Activated CD8-positive, alpha-beta memory T cell treated with anti-CD3 and anti-CD28 coated beads for 1 hour (primary cell): ENCODE measurements around the gene GLIPR1L1.
A peak's percentile ranks its signal among the peaks of the same experiment; 100 is the strongest.
"Not testable (repeated sequence)": the region's sequence is repeated elsewhere in the genome, so short reads cannot be mapped to it uniquely, and the experiment has no call there.

Experiments
- DNase-seq, 2 donors: peaks; one replicate each; pipeline ENCODE4 v3.0.0-alpha.2; 2020; ENCODE audit warnings: low read depth in 1 of 2; ENCODE audit errors: extremely low read depth in 1 of 2

The GLIPR1L1 gene

GRCh38 chr12:75334384-75335030, at the start of gene GLIPR1L1:
GLIPR1L1 (plus strand) TSS chr12:75334670; CDS start chr12:75334729, 59 bp downstream.
- DNase-seq, result peak; percentile 57 to 66

- DNase-seq, result no peak
These were observed 45.6 kb upstream of the GLIPR1L1 start for GRCh38 chr12:75288860-75289259.

GRCh38 chr12:75289753-75290152, 44.7 kb upstream of the GLIPR1L1 start:
- DNase-seq, result no peak

GRCh38 chr12:75291014-75291413, 43.5 kb upstream of the GLIPR1L1 start:
- no peak for DNase-seq

GRCh38 chr12:75294336-75294735, 40.1 kb upstream of the GLIPR1L1 start:
- DNase-seq, result no peak

GRCh38 chr12:75294797-75295196, 39.7 kb upstream of the GLIPR1L1 start:
- no peak for DNase-seq

- no peak for DNase-seq
These were observed 32.2 kb upstream of the GLIPR1L1 start for GRCh38 chr12:75302225-75302624.

- DNase-seq, result no peak
These were observed 31.7 kb upstream of the GLIPR1L1 start for GRCh38 chr12:75302781-75303180.

- no peak for DNase-seq
These were observed 28.8 kb upstream of the GLIPR1L1 start for GRCh38 chr12:75305412-75306332.

- no peak for DNase-seq
These were observed 26.2 kb upstream of the GLIPR1L1 start for GRCh38 chr12:75308279-75308678.

GRCh38 chr12:75311369-75311768, 23.1 kb upstream of the GLIPR1L1 start:
- DNase-seq, result no peak

GRCh38 chr12:75315518-75315917, 19.0 kb upstream of the GLIPR1L1 start:
- no peak for DNase-seq

GRCh38 chr12:75317784-75318183, 16.7 kb upstream of the GLIPR1L1 start:
- no peak for DNase-seq

- DNase-seq, result no peak
These were observed 12.0 kb upstream of the GLIPR1L1 start for GRCh38 chr12:75322464-75322863.

- DNase-seq, result no peak
These were observed 10.8 kb upstream of the GLIPR1L1 start for GRCh38 chr12:75323663-75324062.

- DNase-seq, result no peak
These were observed 6.8 kb upstream of the GLIPR1L1 start for GRCh38 chr12:75327642-75328041.

GRCh38 chr12:75329918-75330826, 4.3 kb upstream of the GLIPR1L1 start, which contains the start of gene CAPS2:
CAPS2 (minus strand) TSS chr12:75330324; CDS start chr12:75326498, 3,826 bp downstream.
- DNase-seq, result peak; percentile 19 to 40

- DNase-seq, result no peak
These were observed 3.4 kb downstream of the GLIPR1L1 start for GRCh38 chr12:75337905-75338304.

- no peak for DNase-seq
These were observed 7.4 kb downstream of the GLIPR1L1 start for GRCh38 chr12:75341873-75342272.

- no peak for DNase-seq
These were observed 11.1 kb downstream of the GLIPR1L1 start for GRCh38 chr12:75345531-75345930.

GRCh38 chr12:75346215-75346614, 11.7 kb downstream of the GLIPR1L1 start:
- DNase-seq, result not testable (repeated sequence)
